Mucosa of stomach (tissue), 1 donor: ENCODE data around the gene CLIC1.

Experiments used
- H3K27me3 ChIP-seq: one replicate; pipeline ENCODE4 v1.7.0; 2013; ENCODE audit warnings: mild to moderate bottlenecking, low read length; ENCODE audit not compliant: control insufficient read depth, insufficient read depth
- H3K36me3 ChIP-seq: one replicate; pipeline ENCODE4 v1.7.0; 2013; ENCODE audit warnings: low read length; ENCODE audit not compliant: control insufficient read depth, insufficient read depth
- H3K4me1 ChIP-seq: one replicate; pipeline ENCODE4 v1.7.0; 2013; ENCODE audit warnings: mild to moderate bottlenecking, low read length; ENCODE audit not compliant: control insufficient read depth, insufficient read depth
- H3K4me3 ChIP-seq: one replicate; pipeline ENCODE4 v1.7.0; 2013; ENCODE audit warnings: low read length
- H3K9ac ChIP-seq: one replicate; pipeline ENCODE4 v1.7.0; 2013; ENCODE audit warnings: mild to moderate bottlenecking, low read length, moderate library complexity
- H3K9me3 ChIP-seq: one replicate; pipeline ENCODE4 v1.7.0; 2013; ENCODE audit warnings: mild to moderate bottlenecking, low read length, moderate library complexity; ENCODE audit not compliant: control insufficient read depth
- donor health status: Pancreatic carcinoma.

The CLIC1 gene

DNA sequence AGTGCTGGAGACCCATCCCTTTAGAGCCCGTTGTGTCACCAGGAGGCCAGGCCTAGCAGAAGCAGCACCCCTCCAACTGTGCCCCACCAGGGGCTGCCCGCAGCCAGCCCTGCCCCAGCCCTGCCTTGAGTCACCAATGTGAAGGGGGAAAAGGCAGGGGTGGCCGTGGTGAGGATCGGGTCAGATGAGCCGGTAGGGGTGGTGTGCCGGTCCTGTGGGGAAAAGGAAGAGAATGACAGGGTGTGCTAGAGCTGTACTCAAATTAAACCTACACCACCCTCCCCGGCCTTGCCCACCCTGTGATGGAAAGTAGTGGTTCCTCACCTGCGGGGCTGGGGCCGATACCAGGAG, 29.2 kb upstream of the CLIC1 start:
- peaks cover 19% of the 10 kb centered on the region for H3K4me1 ChIP-seq
- no peaks in the 10 kb centered on the region for H3K9me3 ChIP-seq
- H3K4me3 ChIP-seq, result no peak overlapping the region
- no peaks in the 10 kb centered on the region for H3K36me3 ChIP-seq
- no peak overlapping the region for H3K9ac ChIP-seq
- H3K27me3 ChIP-seq, result no peaks in the 10 kb centered on the region

DNA sequence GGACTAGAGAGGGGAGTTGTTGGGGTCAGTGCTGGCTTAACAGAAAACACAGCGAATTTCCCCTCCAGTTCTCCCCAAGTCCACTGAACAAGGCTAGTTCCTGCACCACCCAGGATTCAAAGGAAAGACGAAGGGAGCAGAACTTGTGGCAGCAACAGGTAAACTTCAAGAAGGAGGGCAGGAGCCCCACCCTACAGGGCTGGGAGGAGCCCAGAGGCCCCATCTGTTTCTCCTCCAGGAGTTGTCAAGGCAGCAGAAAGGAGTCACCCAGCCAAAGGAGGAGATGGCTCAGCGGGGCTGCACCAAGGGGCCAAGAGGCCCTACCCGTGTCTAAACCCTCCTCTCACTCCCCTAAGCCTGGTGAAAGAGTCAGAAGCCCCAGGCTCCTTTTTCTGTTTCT, 27.9 kb upstream of the CLIC1 start:
- H3K27me3 ChIP-seq, result no peaks in the 10 kb centered on the region
- H3K36me3 ChIP-seq, result no peaks in the 10 kb centered on the region
- no peak overlapping the region for H3K4me3 ChIP-seq
- no peak overlapping the region for H3K9ac ChIP-seq
- H3K4me1 ChIP-seq, result peaks cover 20% of the 10 kb centered on the region
- H3K9me3 ChIP-seq, result no peaks in the 10 kb centered on the region

DNA sequence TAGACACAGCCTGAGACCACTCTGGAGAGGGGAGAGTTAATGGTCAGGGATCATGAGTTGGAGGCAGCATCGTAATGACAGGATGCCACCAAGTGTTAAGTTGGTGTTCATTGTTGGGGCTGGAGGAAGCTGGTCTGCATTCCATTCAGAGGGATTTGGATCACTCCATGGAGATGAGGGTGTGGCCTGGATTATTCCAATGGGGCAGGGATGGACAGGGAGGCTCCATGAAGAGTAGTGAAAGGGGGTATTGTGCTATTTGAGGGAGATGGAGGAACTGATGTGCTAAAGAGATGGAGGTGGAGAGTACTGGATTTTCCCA, 27.2 kb upstream of the CLIC1 start:
- Histone ChIP-seq H3K36me3 (no peaks in the 10 kb centered on the region), H3K9ac (no peak overlapping the region)

DNA sequence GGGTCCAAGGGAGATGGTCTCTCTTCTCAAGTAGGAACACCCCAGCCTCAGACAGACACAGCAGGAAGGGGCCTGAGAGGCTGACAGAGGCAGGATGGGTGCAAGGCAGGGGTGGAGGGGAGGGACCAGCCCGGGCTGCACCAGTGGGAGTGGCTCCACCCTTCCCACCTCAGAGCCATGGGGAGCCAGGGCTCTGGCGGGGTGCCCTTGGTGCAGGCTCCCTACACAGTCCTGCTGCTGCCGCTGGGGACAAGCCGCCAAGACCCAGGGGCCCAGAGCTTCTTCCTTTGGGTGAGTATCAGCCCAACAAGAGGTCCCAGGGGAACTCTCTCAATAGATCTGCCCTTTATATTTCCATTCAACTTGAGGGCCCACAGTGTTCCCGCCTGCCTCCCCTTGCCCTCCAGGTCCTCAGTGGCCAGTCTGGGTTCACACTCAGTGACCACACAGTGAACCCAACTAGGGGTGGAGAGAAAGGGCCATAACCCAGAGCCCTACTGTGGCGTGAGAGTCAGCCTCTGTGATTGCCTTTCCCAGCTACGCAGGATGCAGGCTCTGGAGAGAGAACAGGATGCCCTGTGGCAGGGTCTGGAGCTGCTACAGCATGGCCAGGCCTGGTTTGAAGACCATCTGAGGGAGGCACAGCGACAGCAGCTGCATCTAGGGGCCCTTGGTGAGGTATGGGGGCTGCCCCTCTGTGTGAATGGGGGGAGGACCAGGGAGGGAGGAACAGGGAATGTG, 26.7 kb upstream of the CLIC1 start:
- no peaks in the 10 kb centered on the region for H3K9me3 ChIP-seq
- peaks cover 20% of the 10 kb centered on the region for H3K4me1 ChIP-seq
- H3K36me3 ChIP-seq, result no peaks in the 10 kb centered on the region
- no peak overlapping the region for H3K4me3 ChIP-seq
- H3K9ac ChIP-seq, result no peak overlapping the region
- H3K27me3 ChIP-seq, result no peaks in the 10 kb centered on the region

More for the DNA sequence above, 27.2 kb upstream of the CLIC1 start:
- Histone ChIP-seq H3K27me3 (no peaks in the 10 kb centered on the region), H3K4me1 (peaks cover 20% of the 10 kb centered on the region), H3K4me3 (no peak overlapping the region), H3K9me3 (no peaks in the 10 kb centered on the region)

DNA sequence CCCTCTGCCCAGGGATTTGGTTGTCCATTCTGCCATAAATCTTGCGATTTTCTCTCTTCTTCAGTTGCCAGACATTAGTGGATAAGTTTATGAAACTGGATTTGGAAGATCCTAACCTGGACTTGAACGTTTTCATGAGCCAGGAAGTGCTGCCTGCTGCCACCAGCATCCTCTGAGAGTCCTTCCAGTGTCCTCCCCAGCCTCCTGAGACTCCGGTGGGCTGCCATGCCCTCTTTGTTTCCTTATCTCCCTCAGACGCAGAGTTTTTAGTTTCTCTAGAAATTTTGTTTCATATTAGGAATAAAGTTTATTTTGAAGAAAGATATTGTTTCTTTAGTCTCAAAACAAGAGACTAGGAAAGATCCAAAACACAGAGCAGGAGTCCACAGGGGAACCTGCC, 26.0 kb upstream of the CLIC1 start, which contains the start of gene SAPCD1:
Gene SAPCD1 (plus strand): TSS at position 301 of the 400 bp plus-strand sequence. CDS start 399 bp downstream, outside the sequence.
- H3K9ac ChIP-seq, result no peak within 1 kb of the TSS
- H3K4me3 ChIP-seq, result no peak within 1 kb of the TSS
- peaks cover 20% of the 10 kb centered on the region for H3K4me1 ChIP-seq
- no peaks in the 10 kb centered on the region for H3K27me3 ChIP-seq
- H3K9me3 ChIP-seq, result no peaks in the 10 kb centered on the region
- no peaks in the 10 kb centered on the region for H3K36me3 ChIP-seq

DNA sequence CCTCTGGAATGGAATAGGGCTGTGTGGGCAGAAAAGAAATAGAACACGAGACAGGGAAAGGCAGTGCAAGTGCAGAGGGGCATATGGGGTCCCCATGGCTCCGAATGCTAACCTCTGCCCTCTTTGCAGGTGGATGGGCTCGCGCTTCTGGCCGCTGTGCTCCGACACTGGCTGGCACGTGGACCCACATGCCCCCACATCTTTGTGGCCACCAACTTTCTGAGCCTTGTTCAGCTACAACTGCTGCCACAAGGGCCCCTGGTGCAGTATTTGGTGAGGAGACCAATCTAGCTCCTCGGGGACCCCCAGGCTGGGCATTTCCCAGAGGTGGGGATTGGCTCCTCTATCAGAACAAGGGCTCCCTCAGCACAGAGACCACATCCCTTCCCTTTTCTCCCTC, 25.0 kb upstream of the CLIC1 start:
- Histone ChIP-seq H3K9me3 (no peaks in the 10 kb centered on the region), H3K9ac (no peak overlapping the region), H3K4me3 (no peak overlapping the region), H3K36me3 (no peaks in the 10 kb centered on the region), H3K4me1 (peaks cover 20% of the 10 kb centered on the region), H3K27me3 (no peaks in the 10 kb centered on the region)

DNA sequence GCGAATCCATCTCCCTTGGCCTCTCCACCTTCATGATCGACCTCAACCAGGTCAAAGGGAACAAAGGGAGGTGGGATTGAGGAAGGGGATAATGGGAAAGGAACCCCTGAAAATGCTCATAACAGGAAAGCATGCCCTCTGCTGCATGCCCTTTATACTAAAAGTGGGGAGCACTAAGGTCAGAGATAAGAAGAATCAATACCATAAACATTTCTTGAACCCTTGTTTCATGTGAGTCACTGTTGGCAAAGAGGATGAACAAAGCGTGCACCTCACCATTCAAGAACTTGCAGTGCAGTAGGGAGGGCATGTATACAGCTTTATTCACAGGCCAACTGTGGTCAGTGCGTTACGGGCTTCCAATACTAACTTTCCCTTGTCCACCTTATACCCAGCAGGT, 24.5 kb upstream of the CLIC1 start:
- no peaks in the 10 kb centered on the region for H3K36me3 ChIP-seq
- H3K4me3 ChIP-seq, result no peak overlapping the region
- no peaks in the 10 kb centered on the region for H3K9me3 ChIP-seq
- H3K9ac ChIP-seq, result no peak overlapping the region
- peaks cover 20% of the 10 kb centered on the region for H3K4me1 ChIP-seq
- no peaks in the 10 kb centered on the region for H3K27me3 ChIP-seq

DNA sequence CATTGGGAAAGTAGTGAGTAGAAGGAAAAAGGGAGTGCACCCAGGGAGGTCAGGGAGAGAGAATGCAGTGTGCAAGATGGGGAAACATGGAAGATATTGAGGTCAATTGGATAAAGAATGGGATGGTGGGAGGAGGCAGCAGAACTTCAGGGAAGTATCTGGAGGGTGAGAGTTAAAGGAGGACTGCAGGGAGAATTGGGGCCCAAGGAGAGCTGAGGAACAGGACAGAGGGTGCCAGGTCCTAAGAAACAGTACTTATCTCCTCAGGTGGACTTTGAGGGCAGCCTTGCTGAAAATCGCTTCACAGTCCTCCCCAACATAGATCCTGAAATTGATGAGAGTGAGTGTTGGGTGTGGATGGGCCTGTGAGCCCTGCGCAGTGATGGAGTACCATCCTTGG, 22.0 kb upstream of the CLIC1 start:
- no peaks in the 10 kb centered on the region for H3K27me3 ChIP-seq
- no peak overlapping the region for H3K4me3 ChIP-seq
- no peaks in the 10 kb centered on the region for H3K9me3 ChIP-seq
- no peak overlapping the region for H3K9ac ChIP-seq
- peaks cover 13% of the 10 kb centered on the region for H3K4me1 ChIP-seq
- H3K36me3 ChIP-seq, result no peaks in the 10 kb centered on the region

DNA sequence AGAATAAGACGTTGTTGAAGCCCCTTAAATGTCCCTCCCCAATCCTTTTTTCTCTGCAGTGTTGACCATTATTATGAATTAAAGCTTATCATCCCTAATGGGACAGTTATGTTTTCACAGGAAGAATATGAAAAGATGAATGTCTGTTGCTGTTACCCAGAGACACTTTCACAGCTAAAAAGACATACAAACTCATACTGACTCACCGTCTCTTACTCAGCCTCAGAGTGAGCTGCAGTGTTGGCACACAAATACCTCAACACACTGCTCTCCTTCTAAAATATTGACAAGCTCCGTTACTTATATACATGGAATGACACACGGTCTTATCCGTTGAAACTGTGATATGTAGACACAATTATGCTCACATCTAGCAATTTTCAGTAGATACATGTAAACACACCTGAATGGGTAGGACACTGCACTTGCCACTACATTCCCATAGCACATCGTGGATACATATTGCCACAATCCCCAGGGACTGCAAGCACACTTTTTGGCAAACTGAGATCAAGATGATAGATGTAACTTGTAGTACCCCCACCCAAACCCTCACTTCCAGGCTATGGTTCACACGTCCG, 16.5 kb upstream of the CLIC1 start:
- no peaks in the 10 kb centered on the region for H3K27me3 ChIP-seq
- no peaks in the 10 kb centered on the region for H3K36me3 ChIP-seq
- no peak overlapping the region for H3K4me3 ChIP-seq
- H3K4me1 ChIP-seq, result no peaks in the 10 kb centered on the region
- no peaks in the 10 kb centered on the region for H3K9me3 ChIP-seq
- H3K9ac ChIP-seq, result no peak overlapping the region

DNA sequence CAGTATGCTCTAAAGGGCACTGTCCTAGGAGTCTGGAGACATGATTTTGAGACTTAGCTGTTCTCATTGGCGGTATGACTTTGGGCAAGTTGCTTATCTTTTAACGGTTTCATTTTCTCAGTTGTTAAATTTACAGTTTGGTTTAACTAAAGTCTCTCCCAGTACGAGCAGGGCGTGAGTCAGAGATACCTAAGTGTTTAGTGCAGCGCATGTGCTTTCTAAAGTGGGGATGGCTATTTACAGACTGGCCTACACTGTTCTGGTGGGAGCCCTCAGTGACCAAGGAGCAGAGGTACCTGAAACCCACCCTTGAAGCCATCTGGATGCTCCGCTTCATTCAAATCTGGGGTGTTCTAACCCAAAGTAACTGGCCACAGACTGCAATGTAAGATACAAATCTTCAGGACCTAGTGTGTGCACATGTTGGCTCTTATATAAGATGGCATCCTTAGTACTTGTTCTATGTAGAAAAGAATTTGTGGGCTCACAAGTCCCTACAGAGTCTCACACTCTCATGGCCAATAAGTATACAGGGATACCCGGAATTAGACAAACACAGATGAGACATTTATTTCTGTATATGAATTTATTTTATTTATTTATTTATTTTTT, 14.2 kb upstream of the CLIC1 start:
- no peaks in the 10 kb centered on the region for H3K27me3 ChIP-seq

DNA sequence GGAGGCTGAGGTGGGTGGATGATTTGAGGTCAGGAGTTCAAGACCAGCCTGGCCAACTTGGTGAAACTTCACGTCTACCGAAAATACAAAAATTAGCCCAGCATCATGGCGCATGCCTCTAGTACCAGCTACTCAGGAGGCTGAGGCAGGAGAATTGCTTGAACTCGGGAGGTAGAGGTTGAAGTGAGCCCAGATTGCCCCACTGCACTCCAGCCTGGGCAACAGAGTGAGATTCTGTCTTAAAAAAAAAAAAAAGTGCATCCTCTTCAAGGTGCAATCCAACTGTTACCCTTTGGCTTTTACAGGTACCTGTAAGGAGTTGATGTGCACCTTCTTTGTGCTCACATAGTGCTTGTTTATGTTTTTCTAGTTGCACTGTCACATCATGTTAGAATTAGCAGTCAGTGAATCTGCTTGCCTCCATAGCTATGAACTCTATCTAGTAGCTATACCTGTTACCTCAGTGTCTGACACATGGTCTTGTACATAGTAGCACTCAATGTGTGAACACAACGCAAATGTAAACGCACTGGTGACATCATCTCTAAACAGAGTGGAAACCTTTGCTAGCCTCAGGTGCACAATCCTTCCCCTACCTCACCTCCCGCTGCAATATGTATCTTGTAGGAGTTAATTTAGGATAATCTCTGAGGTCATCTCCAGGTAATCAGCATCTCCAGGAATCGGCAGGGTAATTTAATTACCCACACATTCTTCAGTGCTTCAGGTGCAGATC, 13.1 kb upstream of the CLIC1 start:
- no peaks in the 10 kb centered on the region for H3K27me3 ChIP-seq
- no peaks in the 10 kb centered on the region for H3K4me1 ChIP-seq
- H3K9ac ChIP-seq, result no peak overlapping the region
- H3K36me3 ChIP-seq, result no peaks in the 10 kb centered on the region
- no peak overlapping the region for H3K4me3 ChIP-seq
- H3K9me3 ChIP-seq, result no peaks in the 10 kb centered on the region

More for the DNA sequence above, 14.2 kb upstream of the CLIC1 start:
- H3K9ac ChIP-seq, result no peak overlapping the region
- no peaks in the 10 kb centered on the region for H3K36me3 ChIP-seq
- no peaks in the 10 kb centered on the region for H3K4me1 ChIP-seq
- H3K4me3 ChIP-seq, result no peak overlapping the region
- no peaks in the 10 kb centered on the region for H3K9me3 ChIP-seq

DNA sequence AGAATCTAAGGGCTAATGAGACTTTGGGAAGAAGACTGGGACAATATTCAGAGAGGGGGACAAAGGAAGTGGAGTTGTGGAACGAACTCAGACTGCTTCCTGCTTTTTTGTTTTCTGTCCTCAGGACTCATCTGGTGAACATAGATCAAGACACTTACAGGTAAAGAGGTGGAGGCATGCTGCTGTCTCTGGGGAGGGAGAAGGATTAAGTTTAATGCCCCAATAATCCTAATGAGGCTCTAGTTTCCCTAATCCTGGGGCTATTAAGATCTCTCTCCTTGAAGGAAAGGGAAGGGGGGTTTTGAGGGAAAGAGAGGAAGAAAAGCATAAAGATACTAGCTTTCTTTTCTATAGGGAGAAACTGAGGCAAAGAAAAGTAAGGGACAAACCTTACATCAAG, 8.1 kb upstream of the CLIC1 start:
- Histone ChIP-seq H3K9me3 (no peaks in the 10 kb centered on the region), H3K27me3 (no peaks in the 10 kb centered on the region), H3K4me3 (no peak overlapping the region), H3K36me3 (no peaks in the 10 kb centered on the region), H3K4me1 (peaks cover 8% of the 10 kb centered on the region), H3K9ac (no peak overlapping the region)
